ENCODE measurements around the gene MYL2. TPM values are rescaled to one million over a fixed set of nuclear protein-coding genes. Genes with fewer than 3 reads are reported as not detected.
A peak's percentile ranks its signal among the peaks of the same experiment; 100 is the strongest.

MYL2 gene
- total and polyA plus RNA-seq, 12 donors: 9,270 to 56,186 (median 26,130) TPM

DNA sequence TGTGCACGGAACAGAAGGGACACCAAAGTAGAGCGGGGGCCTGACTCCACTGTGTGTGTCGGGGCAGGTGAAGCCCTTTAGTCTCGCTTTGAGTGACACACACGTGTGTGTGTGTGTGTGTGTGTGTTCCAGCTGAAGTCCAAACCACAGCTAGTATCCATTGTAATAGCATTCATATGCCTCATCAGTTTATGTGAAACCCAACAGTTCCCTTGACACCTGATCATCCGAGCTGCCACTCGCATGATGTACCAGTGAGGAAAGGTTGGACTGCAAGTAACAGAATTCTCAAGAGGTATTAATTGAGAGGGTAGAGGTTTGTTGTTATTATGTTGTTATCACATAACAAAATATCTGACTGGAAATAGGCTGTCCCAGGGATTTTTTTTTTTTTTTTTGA lies 57.2 kb downstream of the MYL2 start:
- ATAC-seq (no peak), DNase-seq (no peak)
- Histone ChIP-seq H3K9me3 (no peaks in the 10 kb centered on the region), H3K4me3 (no peak overlapping the region), H3K27ac (no peak overlapping the region), H3K36me3 (no peaks in the 10 kb centered on the region), H3K4me1 (peaks cover 0 to 9% (median 0%) of the 10 kb centered on the region in 9 donors), H3K27me3 (no peaks in the 10 kb centered on the region)
- intact Hi-C loops (cut with DNase I): no loop called here
- WGBS, 2 donors: 72 to 87% methylated on average over 7 of the region's 7 CpGs
- TF ChIP-seq, protein P1, sequence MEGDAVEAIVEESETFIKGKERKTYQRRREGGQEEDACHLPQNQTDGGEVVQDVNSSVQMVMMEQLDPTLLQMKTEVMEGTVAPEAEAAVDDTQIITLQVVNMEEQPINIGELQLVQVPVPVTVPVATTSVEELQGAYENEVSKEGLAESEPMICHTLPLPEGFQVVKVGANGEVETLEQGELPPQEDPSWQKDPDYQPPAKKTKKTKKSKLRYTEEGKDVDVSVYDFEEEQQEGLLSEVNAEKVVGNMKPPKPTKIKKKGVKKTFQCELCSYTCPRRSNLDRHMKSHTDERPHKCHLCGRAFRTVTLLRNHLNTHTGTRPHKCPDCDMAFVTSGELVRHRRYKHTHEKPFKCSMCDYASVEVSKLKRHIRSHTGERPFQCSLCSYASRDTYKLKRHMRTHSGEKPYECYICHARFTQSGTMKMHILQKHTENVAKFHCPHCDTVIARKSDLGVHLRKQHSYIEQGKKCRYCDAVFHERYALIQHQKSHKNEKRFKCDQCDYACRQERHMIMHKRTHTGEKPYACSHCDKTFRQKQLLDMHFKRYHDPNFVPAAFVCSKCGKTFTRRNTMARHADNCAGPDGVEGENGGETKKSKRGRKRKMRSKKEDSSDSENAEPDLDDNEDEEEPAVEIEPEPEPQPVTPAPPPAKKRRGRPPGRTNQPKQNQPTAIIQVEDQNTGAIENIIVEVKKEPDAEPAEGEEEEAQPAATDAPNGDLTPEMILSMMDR (IDR thresholded peaks at IDR 0.05): no peak

DNA sequence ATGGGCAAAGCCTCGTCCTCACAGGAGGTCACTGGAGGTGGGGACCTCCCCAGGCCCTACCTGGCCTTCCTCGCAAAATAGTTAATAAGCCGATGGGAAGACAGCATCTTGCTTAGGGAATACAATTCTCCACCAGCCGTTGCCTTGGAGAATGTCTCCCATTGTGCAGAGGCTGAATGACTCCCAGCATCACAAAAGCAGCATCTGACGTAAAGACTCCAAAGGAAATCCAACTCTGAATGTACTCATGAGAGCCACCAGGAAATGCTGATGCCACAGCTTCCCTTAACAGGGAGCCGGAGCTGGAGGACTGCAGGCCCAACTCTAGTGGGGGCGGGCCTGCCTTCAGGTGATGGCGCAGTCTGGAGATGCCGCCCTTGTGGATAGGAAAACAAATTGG lies 58.0 kb downstream of the MYL2 start:
- ATAC-seq: peak in 1 of 8 donors; percentile 19
- Histone ChIP-seq H3K27ac (no peak overlapping the region), H3K4me3 (no peak overlapping the region), H3K4me1 (peaks cover 0 to 9% (median 0%) of the 10 kb centered on the region in 9 donors), H3K9me3 (no peaks in the 10 kb centered on the region), H3K27me3 (no peaks in the 10 kb centered on the region), H3K36me3 (no peaks in the 10 kb centered on the region)
- TF ChIP-seq, protein P1 (IDR thresholded peaks at IDR 0.05): no peak
- intact Hi-C loops (cut with DNase I): no loop called here
- no peak for DNase-seq
- 83 to 89% methylated on average over 9 of the region's 9 CpGs for WGBS, 2 donors

DNA sequence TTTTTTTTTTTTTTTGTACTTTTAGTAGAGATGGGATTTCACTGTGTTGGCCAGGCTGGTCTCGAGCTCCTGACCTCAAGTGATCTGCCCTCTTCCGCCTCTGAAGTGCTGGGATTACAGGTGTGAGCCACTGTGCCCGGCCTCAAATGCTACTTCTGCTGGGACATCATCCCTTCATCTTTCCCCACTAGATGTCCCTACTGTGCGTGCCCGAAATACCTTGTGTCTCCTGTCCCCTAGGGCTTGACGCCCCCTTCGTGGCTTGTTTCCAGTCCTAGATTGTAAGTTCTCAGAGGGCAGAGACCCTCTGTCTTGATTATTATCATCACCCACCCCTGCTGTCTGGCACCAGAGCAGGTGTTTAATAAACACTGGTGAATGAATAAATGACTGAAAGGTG lies 58.6 kb downstream of the MYL2 start:
- no peaks in the 10 kb centered on the region for H3K27me3 ChIP-seq
- no peaks in the 10 kb centered on the region for H3K9me3 ChIP-seq
- intact Hi-C loops (cut with DNase I): no loop called here
- ATAC-seq: no peak
- DNase-seq: no peak
- WGBS, 2 donors: 73 to 78% methylated on average over 7 of the region's 7 CpGs
- H3K4me1 ChIP-seq: peaks cover 0 to 9% (median 0%) of the 10 kb centered on the region in 9 donors
- no peak overlapping the region for H3K27ac ChIP-seq
- no peaks in the 10 kb centered on the region for H3K36me3 ChIP-seq
- no peak overlapping the region for H3K4me3 ChIP-seq
- TF ChIP-seq, protein P1 (IDR thresholded peaks at IDR 0.05): peak in 1 of 9 donors; percentile 14

Other genes with a start within 250 kb of the MYL2 start
- 10 to 100 TPM in 5 of 10 donors, 1 to 10 TPM in 5; 5.1 to 74.1 (median 9.0) TPM for gene HVCN1, start 231.5 kb downstream of the MYL2 start, total RNA-seq
- 10 to 100 TPM; 15.4 to 17.9 TPM for gene HVCN1, start 231.5 kb downstream of the MYL2 start, polyA plus RNA-seq
- 100 to 1,000 TPM; 116 to 248 (median 137) TPM for gene PPP1CC, start 177.7 kb downstream of the MYL2 start, total RNA-seq
- gene PPP1CC, start 177.7 kb downstream of the MYL2 start, polyA plus RNA-seq: 10 to 100 TPM; 66.0 to 84.2 TPM
- not detected for gene CCDC63, start 73.6 kb downstream of the MYL2 start, total RNA-seq
- gene CCDC63, start 73.6 kb downstream of the MYL2 start, polyA plus RNA-seq: not detected
- gene CUX2, start 113.6 kb upstream of the MYL2 start, total RNA-seq: under 1 TPM in 7 of 10 donors, not detected in 3; 0.02 to 0.96 (median 0.06) TPM
- gene CUX2, start 113.6 kb upstream of the MYL2 start, polyA plus RNA-seq: not detected